GM18507 (cell line): ENCODE measurements around the gene NCOR2.

Experiments used
- DNase-seq: peaks from one replicate; pipeline ENCODE4 v3.0.0; 2011; ENCODE audit warnings: low read depth; ENCODE audit not compliant: insufficient read length; ENCODE audit errors: extremely low spot score
- FAIRE-seq: peaks from 2 replicates; lab custom pipeline; 2011; peaks lifted over from hg19 to GRCh38; lab: Jason Lieb, UNC

The NCOR2 gene

GRCh38 chr12:124533456-124533855, 34.0 kb downstream of the NCOR2 start:
- FAIRE-seq: no peak
- no peak for DNase-seq

- DNase-seq (no peak), FAIRE-seq (no peak)
These were observed 34.4 kb downstream of the NCOR2 start for GRCh38 chr12:124532967-124533366.

- DNase-seq (no peak), FAIRE-seq (no peak)
These were observed 35.1 kb downstream of the NCOR2 start for GRCh38 chr12:124532331-124532750.

GRCh38 chr12:124531906-124532305, 35.5 kb downstream of the NCOR2 start:
- DNase-seq (no peak), FAIRE-seq (no peak)

- DNase-seq (no peak), FAIRE-seq (no peak)
These were observed 36.1 kb downstream of the NCOR2 start for GRCh38 chr12:124531281-124531745.

GRCh38 chr12:124530637-124531263, 36.7 kb downstream of the NCOR2 start:
- DNase-seq (no peak), FAIRE-seq (no peak)

GRCh38 chr12:124529565-124530276, 37.7 kb downstream of the NCOR2 start:
- DNase-seq (no peak), FAIRE-seq (no peak)

- DNase-seq (no peak), FAIRE-seq (no peak)
These were observed 39.4 kb downstream of the NCOR2 start for GRCh38 chr12:124527861-124528561.

GRCh38 chr12:124525927-124526692, 41.3 kb downstream of the NCOR2 start:
- DNase-seq (no peak), FAIRE-seq (no peak)

GRCh38 chr12:124525455-124525854, 42.0 kb downstream of the NCOR2 start:
- DNase-seq: no peak
- FAIRE-seq: no peak

- FAIRE-seq (no peak), DNase-seq (no peak)
These were observed 43.0 kb downstream of the NCOR2 start for GRCh38 chr12:124524231-124524925.

- FAIRE-seq (no peak), DNase-seq (no peak)
These were observed 44.3 kb downstream of the NCOR2 start for GRCh38 chr12:124523071-124523470.

- DNase-seq: no peak
- FAIRE-seq: no peak
These were observed 46.5 kb downstream of the NCOR2 start for GRCh38 chr12:124520907-124521306.

- FAIRE-seq (no peak), DNase-seq (no peak)
These were observed 47.1 kb downstream of the NCOR2 start for GRCh38 chr12:124520265-124520701.

GRCh38 chr12:124519746-124520145, 47.7 kb downstream of the NCOR2 start:
- DNase-seq (no peak), FAIRE-seq (no peak)

- DNase-seq (no peak), FAIRE-seq (no peak)
These were observed 49.1 kb downstream of the NCOR2 start for GRCh38 chr12:124518051-124518932.
